Smooth muscle cell of bladder (primary cell): ENCODE measurements around the gene KCNIP1. TPM values are rescaled to one million over a fixed set of nuclear protein-coding genes. Genes with fewer than 3 reads are reported as not detected.

Source experiments
- total RNA-seq: library from RNA; depleted of rRNA; stranded (reverse); fragments of >200 nt; gene quantifications from 2 replicates; pipeline ENCODE4 v1.2.3, GENCODE V29; 2014

The KCNIP1 gene
- not detected in 2 replicates for total RNA-seq

GRCh38 chr5:170503990-170504596 lies at the start of gene KCNIP1:
Gene KCNIP1 (plus strand): TSS chr5:170504020.

DNA sequence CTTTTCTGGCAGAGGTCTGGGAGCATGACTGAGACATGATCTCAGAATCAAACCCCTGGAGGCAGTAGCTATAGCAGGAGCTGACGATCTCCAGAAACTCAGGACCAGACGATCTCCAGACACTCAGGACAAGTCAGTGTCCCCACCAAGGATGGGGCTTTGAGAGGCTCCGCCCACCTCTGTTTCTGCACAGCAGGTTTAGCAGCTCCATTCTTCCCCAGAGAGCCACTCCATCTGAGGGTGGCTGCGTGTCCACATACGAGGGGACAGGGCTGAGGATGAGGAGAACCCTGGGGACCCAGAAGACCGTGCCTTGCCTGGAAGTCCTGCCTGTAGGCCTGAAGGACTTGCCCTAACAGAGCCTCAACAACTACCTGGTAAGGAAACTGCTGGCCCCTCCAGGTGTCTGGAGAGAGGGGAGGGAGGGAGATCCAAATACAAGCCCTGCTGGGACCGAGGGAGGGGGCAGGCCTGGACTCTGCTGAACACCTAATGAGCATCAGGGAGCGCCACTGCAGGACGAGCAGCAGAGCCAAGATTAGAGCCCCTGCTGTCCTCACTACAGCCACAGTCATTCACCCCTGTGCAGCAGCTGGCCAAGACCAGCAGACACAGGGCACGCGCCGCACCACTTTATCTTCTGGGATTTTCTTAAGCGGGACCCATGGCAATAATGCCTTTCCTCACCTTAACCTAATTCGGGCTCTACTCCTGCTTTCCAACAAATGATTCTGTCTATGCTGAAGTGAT lies 279.9 kb downstream of the KCNIP1 start, which contains the start of gene GABRP:
GABRP (plus strand) TSS at position 228 of the 750 bp plus-strand sequence. CDS start 4,891 bp downstream, outside the sequence.

Other genes starting within 250 kb of the KCNIP1 start
- gene LCP2, start 206.2 kb upstream of the KCNIP1 start, total RNA-seq, result not detected in 2 replicates
- under 0.01 TPM in 1 of 2 replicates, not detected in the other for gene KCNMB1, start 114.7 kb upstream of the KCNIP1 start, total RNA-seq